Fibroblast of mammary gland (primary cell): ENCODE measurements around the gene GRK3.
"Not testable (repeated sequence)": the region's sequence is repeated elsewhere in the genome, so short reads cannot be mapped to it uniquely, and the experiment has no call there.

Source experiments
- DNase-seq: peaks from one replicate; pipeline ENCODE4 v3.0.0-alpha.2; 2010; ENCODE audit warnings: low read depth
- H3K4me3 ChIP-seq: 2 replicates; pipeline ENCODE4 v1.5.1; 2011; ENCODE audit warnings: low read depth, mild to moderate bottlenecking, low read length, moderate library complexity; ENCODE audit not compliant: control insufficient read depth
- TF ChIP-seq, protein P1 (sequence below): conservative IDR thresholded peaks from 2 replicates; pipeline ENCODE4 v1.5.1; 2011; ENCODE audit warnings: low read depth, low read length, inconsistent platforms; ENCODE audit not compliant: control insufficient read depth, insufficient read depth

The GRK3 gene

GRCh38 chr22:25701056-25701780 lies 136.7 kb downstream of the GRK3 start:
- peak; percentile 74 for DNase-seq
- no peak overlapping the region for H3K4me3 ChIP-seq
- TF ChIP-seq, protein P1, sequence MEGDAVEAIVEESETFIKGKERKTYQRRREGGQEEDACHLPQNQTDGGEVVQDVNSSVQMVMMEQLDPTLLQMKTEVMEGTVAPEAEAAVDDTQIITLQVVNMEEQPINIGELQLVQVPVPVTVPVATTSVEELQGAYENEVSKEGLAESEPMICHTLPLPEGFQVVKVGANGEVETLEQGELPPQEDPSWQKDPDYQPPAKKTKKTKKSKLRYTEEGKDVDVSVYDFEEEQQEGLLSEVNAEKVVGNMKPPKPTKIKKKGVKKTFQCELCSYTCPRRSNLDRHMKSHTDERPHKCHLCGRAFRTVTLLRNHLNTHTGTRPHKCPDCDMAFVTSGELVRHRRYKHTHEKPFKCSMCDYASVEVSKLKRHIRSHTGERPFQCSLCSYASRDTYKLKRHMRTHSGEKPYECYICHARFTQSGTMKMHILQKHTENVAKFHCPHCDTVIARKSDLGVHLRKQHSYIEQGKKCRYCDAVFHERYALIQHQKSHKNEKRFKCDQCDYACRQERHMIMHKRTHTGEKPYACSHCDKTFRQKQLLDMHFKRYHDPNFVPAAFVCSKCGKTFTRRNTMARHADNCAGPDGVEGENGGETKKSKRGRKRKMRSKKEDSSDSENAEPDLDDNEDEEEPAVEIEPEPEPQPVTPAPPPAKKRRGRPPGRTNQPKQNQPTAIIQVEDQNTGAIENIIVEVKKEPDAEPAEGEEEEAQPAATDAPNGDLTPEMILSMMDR = no peak

- TF ChIP-seq, protein P1 = peak; percentile 47
- no peak overlapping the region for H3K4me3 ChIP-seq
- DNase-seq = peak; percentile 51
These were observed 137.6 kb downstream of the GRK3 start for GRCh38 chr22:25702040-25702439.

DNA sequence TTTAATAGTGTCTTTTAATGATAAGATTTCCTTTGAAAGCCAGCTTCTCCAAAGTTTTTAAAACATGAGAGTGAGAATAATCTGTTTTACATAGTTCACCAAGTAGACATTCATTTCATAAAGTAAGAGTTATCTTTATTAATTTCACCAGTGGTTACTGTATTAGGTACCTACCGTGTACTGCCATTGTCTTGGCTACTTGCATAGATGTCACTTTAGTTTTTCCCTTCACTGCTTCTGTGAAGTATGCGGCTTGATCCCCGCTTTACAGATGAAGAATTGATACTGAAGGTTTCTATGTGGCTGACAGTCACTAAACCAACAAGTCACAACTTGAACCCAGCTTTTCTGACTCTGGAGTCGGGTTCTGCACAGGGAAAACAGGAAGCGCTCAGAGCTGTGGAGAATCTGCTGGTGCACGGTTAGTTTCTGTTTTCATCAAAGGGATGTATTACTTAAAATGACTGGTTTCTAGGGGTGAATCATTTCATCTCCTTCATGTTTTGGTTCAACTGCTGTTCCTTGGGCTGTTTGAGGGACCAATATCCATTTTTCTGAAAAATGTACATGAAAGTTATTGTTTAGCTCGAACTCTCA lies 138.2 kb downstream of the GRK3 start:
- DNase-seq = no peak
- no peak overlapping the region for H3K4me3 ChIP-seq
- TF ChIP-seq, protein P1 = no peak

GRCh38 chr22:25704701-25705100 lies 140.2 kb downstream of the GRK3 start:
- TF ChIP-seq, protein P1 = no peak
- no peak for DNase-seq
- H3K4me3 ChIP-seq = no peak overlapping the region

DNA sequence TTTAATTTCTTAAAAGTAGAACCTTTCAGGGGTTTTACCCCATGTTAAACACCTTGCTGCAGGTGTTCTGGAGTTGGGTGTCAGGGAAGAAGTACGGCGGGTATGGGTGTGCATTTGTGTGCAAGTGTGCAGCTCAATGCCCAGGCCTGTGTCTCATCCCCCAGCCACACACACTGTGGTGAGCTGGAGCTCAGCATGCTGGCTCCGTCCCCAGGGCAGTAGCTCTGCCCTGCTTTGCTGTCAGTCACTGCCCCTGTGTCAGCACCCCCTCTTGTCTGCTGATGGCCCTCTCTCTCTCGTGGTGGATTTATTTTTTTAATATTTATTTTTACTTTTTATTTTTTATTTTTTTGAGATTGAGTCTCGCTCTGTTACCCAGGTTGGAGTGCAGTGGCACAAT lies 141.7 kb downstream of the GRK3 start:
- TF ChIP-seq, protein P1 = no peak
- no peak for DNase-seq
- H3K4me3 ChIP-seq = no peak overlapping the region

DNA sequence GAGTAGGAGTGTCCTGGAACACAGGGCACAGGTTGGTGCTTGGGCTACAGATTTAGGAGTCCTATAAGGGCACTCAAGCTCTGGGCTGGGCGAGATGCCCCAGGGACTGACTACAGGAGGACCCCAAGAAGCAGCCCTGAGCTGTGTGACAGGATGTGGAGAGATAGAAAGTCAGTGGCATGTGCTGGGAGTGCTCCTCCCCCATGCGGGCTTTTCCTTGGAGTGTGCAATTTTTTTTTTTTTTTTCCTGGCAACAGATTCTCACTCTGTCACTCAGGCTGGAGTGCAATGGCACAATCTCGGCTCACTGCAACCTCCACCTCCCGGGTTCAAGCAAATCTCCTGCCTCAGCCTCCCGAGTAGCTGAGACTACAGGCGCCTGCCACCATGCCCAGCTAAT lies 144.0 kb downstream of the GRK3 start:
- not testable (repeated sequence) for DNase-seq, H3K4me3 ChIP-seq

GRCh38 chr22:25709758-25710157 lies 145.3 kb downstream of the GRK3 start:
- TF ChIP-seq, protein P1 = no peak
- DNase-seq = no peak
- no peak overlapping the region for H3K4me3 ChIP-seq
